GM21390 (cell line): ENCODE data around the gene SORD.
A peak's percentile ranks its signal among the peaks of the same experiment; 100 is the strongest.

Experiments
- ATAC-seq: cut with Tn5 transposase; IDR thresholded peaks from one replicate; pipeline ENCODE4 v1.9.1; 2021; ENCODE audit not compliant: unreplicated experiment

SORD gene

DNA sequence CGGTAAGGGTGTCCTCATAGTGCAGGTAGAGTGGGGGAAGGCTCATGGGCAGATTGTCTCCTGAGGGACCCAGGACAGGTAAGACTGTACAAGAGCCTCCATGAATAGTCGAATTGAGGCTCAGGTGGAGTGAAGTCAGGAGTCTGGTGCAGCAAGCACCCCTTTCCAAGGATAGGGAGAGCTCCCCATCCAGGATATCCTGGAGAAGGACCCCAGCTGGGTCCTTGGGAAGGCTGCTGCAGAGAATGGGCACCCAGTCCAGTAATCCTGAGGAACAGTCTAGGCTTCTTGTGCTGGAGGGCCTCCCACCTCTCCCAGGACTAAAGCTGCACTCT lies 91.7 kb downstream of the SORD start:
- no peak for ATAC-seq

DNA sequence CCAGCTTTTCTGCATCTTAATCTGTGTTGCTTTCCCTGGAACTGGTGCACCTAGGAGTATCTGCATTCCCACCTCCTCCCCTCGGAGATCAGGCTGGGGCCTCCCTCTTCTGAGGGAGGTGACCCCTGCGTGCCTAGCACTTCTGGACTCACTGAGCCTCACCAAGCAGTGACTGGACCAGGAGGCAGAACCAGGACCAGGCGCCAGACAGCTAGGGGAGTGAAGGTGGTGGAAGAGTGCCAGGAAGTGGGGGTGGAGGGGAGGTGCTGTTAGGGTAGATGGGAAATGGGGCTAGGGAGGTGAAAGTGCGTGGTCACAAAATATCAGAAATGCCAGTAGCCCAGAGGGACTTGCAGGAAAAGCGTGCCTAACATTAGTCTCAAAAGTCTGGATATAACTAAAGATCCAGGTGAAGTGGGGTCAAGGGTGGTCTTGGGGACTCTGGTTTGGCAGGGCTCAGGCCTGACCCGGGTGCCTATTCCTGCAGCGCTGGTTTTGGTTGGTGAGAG lies 92.4 kb downstream of the SORD start:
- no peak for ATAC-seq

DNA sequence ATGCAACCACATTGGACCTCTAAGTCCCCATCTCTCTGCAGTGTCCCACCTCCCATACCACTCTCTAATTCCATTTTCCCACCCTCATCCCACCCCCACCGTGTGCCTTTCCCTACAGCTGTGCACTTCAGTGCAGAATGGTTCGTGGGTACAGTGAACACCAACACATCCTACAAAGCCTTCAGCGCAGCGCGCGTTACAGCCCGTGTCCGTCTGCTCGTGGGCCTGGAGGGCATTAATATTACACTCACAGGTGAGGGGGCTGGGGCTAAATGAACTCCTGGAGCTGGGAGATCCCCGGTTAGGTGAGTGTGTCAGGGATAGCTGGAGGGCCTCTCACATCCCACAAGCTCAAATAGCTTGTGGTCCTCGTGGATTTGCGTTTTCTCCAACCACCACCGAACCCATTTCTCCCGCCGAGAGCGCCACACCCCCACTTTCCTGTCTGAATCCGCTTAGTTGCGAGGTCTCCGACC lies 93.0 kb downstream of the SORD start:
- no peak for ATAC-seq

DNA sequence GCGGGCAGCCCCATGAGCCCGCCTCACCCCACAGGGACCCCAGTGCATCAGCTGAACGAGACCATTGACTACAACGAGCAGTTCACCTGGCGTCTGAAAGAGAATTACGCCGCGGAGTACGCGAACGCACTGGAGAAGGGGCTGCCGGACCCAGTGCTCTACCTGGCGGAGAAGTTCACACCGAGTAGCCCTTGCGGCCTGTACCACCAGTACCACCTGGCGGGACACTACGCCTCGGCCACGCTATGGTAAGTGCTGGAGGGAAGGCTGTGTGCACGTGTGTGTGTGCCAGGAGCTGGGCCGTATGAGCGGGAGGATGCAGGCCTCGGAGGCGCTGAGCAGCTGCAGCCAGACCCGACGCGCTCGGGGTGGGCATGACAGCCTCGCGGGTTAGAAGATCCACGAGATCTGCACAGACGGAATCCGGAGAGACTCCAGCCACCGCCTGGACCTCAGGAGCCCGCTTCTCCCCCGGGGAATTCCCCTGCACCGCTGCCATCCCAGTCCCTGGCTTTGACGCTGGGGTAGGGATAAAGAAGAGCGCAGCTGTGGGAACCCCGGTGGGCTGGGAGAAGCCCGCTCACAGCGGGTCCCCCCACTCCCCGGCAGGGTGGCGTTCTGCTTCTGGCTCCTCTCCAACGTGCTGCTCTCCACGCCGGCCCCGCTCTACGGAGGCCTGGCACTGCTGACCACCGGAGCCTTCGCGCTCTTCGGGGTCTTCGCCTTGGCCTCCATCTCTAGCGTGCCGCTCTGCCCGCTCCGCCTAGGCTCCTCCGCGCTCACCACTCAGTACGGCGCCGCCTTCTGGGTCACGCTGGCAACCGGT lies 93.7 kb downstream of the SORD start:
- ATAC-seq: no peak

DNA sequence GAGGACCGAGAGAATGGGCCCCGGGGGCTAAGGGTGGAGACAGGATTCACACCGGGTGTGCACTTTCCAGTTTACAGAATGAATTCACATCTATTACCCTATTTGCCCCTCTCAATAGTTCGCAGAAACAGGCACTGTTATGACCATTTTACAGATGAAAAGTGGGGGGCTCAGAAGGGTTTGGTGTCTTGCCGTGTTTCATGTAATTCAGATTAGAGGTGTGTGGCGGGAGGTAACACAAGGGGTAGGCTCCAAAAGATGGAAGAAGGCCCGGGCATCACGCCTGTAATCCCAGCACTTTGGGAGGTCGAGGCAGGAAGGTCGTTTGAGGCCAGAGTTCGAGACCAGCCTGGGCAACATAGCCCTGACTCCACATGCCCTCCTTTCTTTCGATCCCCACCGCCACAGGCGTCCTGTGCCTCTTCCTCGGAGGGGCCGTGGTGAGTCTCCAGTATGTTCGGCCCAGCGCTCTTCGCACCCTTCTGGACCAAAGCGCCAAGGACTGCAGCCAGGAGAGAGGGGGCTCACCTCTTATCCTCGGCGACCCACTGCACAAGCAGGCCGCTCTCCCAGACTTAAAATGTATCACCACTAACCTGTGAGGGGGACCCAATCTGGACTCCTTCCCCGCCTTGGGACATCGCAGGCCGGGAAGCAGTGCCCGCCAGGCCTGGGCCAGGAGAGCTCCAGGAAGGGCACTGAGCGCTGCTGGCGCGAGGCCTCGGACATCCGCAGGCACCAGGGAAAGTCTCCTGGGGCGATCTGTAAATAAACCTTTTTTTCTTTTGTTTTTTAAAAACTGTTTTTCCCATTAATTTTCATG lies 94.5 kb downstream of the SORD start:
- ATAC-seq: no peak

DNA sequence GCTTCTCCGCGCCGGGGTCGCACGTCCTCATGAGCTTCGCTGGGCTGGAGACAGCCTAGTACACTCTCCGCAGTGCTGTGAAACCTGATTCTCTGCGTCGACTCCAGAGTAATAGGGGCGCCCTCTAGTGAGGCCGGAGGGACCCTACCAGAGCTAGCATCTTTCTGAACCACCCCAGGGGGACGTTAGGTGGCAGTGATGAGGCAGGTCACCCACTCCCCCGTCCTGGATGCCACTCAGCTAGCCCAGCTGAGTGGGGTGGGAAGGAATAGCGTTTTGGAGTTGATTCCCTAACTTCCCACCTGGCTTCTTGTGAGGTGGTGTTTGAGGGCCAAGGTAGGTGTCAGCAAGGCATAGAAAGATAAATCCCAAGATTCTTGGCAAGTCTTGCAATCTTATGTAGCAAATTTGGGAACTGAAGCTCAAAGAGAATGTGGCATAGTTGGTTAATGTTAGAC lies 95.2 kb downstream of the SORD start:
- ATAC-seq: peak; percentile 96

DNA sequence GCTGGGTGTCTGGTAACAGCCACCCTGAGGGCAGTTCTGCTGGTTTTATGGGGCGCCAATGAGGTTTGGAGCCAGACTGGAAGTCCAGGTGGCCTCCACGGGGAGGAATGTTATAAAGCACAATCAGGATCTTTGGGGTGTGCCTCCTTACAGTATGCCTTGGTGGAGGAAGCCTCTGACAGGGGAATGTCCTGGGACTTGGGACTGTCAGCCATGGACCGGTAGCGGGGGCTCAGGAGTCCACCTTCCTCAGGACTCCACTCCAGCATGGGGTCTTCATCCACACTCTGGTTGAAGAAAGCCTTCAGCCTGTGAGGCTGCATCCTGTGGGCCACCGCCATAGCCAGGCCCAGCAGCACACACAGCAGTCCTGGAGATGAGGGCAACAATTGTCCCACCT lies 96.0 kb downstream of the SORD start:
- ATAC-seq: no peak

DNA sequence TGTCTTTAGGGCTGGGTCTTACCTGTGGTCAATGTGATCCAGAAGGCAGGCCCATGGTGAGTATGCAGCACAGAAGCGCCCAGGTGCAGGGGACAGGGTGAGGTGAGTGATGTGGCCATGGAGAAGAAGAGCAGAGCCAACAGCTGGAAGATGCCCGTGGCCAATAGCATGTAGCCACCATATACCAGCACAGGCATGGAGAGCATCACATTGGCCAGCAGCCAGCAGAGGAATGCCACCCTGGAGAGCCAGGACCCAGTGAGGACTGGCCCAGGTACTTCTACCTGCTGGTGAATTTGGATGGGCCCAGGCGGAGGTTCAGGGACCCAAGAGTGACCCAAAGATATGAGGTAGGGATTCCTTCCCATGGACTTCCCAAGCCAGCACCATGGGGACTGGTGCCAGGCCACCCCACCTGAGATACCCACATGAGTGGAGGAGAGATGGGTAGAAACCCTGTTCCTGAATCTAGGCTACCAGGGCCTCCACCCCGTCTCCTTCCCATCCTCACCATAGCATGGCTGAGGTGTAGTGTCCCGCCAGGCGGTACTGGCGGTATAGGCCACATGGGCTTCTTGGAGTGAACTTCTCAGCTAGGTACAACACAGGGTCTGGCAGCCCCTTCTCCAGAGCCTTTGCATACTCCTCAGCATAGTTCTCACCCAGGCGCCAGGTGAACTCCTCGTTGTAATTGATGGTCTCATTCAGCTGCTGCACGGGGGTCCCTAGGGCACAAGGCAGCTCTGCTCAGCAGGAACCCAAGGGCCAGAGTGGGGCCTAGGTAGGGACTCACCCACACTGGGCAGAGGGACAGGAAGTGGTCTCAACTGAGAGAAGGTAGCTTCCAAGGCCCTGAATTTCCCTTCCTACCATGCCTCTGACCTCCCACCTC lies 97.3 kb downstream of the SORD start:
- ATAC-seq: no peak

GRCh38 chr15:45121020-45121419 lies 98.0 kb downstream of the SORD start:
- no peak for ATAC-seq

- no peak for ATAC-seq
Measured at GRCh38 chr15:45121706-45122417, 98.9 kb downstream of the SORD start.

DNA sequence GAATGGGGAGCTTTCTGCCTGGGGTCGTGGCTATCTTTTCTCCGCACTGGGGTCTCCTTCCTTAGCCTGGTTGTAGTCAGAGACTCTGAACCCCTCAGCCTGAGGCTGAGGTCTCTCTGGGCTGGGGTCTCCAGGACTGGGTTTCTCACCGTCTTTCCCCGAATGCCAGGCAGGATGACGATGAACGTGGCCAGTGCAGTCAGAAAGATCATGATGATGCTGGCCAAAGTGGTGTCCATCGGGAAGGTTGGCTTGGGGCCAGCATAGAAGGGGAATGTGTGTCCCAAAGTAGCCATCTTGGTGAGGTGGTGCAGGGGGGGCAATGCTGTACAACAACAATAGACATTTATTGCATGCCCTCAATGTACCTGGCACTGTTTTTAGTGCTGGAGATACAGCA lies 99.7 kb downstream of the SORD start:
- ATAC-seq: no peak

- ATAC-seq: no peak
Measured at GRCh38 chr15:45123397-45123796, 100.4 kb downstream of the SORD start.

GRCh38 chr15:45126535-45127158 lies 103.7 kb downstream of the SORD start:
- ATAC-seq: no peak
